GM21526 (cell line): ENCODE results near the gene SEPTIN5.

ENCODE experiments used
- ATAC-seq: cut with Tn5 transposase; IDR thresholded peaks from one replicate; pipeline ENCODE4 v1.9.1; 2021; ENCODE audit warnings: moderate library complexity; ENCODE audit not compliant: unreplicated experiment, low FRiP score

Gene SEPTIN5

DNA sequence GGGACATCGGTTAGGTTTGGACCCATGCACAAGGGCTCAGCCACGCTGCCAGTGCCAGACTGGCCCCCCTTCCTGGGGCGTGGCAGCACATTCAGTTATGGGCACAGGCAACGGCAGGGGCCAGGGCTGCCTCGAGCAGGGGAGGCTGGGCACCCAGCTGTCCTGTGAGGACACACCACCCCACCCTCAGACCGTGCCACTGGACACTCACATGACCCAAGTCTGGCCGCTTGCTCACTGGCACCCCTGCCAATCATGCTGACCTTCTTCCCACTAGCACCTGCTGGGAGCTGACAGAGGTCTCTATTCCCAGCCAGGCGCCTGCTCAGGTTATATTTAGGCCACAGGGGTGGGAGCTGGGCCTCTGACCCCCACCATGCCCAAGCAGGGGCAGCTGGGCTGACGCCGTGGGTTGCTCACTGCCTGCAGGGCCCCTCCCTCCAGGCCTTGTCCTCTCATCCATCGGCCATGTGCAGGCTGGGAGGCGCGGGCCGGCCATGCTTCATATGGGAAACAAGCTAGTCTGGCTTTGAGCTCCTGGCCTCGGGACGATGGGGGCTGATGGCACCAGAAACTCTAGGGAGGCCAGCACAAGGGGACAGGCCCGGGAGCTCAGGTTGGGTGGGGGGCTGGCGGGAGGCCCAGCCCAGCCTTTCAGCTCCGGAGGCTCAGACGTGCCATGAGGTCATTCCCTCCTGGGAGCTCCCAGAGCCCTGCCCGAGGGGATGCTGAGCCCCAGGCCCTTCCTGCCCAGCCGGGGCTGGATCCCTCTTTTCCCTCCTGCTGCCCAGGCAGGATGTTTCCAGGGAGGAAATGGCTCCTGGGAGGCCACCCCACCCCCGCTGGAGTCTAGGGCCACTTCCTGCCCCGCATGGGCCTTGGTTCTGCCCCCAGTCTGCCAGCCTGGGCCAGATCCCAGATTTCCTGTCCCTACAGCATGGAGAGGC is 31.1 kb downstream of the SEPTIN5 start:
- ATAC-seq, result no peak

GRCh38 chr22:19746726-19747125 is 32.4 kb downstream of the SEPTIN5 start:
- no peak for ATAC-seq

DNA sequence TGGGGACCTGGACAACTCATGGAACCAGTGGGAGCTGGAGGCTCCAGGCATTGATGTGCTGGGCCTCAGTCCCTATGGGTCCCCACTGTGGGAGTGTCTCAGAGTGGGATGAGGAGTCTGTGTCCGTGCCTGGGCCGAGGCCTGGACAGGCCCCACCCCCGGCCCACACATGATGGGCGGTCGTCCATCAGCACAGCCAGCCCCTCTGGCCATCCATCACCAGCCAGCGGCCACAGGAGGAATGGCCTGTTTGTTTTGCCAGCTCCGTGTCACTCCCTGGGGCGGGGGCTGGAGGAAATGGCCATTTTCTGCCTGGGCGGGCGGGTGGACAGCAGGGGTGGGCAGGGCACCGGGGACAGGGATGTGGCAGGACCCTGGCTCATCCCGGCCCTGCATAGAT is 33.2 kb downstream of the SEPTIN5 start:
- no peak for ATAC-seq

DNA sequence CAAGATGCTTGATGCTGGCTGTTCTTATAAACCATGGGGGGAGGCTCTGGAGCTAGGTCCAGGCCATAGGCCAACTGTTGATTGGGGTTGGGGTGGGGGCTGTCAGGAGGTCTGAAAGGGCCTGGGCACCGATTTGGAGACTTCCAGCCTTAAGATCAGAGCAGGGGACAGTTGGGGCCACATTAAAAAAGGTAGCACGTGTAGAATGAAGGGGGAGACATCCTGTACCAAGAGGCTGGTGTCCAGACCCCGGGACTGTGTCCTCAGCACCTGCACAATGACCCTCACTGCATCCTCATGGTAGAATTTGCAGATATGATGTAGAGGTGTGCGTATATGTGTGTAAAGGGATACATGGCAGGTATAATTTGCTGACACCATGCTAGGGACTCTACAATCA is 33.8 kb downstream of the SEPTIN5 start:
- no peak for ATAC-seq

DNA sequence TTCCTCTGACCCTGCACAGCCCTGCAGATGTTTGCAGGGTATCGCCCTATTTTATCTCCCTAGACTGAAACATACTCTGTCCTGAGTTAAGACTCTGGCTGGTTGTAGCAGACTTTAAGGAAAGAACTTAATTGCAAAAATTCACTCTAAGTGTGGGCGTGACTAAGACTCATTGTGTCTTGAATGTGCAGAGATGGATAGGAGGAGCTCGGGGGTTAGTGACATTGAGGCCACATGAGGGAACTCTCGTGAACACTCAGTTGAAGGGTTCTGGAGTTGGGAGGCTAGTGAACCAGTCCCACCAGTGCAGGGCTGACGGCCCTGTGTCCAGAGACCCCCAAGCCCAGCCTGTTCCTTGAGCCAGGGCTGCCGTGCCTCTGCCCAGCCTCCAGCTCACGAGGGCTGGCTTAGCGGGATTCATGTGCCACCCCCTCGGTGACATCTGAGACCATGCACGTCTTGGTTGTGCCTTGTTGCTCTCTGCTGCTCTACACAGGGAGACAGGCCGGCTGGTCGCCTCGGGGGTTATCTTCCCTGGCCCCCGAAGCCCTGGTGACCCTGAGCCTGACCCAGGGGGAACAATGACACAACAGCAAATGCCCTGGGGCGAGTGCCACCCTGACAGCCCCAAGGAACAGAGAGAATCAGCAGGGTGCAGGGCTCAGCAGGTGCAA is 34.8 kb downstream of the SEPTIN5 start:
- ATAC-seq, result no peak

- no peak for ATAC-seq
Measured at GRCh38 chr22:19749876-19750275, 35.6 kb downstream of the SEPTIN5 start.

DNA sequence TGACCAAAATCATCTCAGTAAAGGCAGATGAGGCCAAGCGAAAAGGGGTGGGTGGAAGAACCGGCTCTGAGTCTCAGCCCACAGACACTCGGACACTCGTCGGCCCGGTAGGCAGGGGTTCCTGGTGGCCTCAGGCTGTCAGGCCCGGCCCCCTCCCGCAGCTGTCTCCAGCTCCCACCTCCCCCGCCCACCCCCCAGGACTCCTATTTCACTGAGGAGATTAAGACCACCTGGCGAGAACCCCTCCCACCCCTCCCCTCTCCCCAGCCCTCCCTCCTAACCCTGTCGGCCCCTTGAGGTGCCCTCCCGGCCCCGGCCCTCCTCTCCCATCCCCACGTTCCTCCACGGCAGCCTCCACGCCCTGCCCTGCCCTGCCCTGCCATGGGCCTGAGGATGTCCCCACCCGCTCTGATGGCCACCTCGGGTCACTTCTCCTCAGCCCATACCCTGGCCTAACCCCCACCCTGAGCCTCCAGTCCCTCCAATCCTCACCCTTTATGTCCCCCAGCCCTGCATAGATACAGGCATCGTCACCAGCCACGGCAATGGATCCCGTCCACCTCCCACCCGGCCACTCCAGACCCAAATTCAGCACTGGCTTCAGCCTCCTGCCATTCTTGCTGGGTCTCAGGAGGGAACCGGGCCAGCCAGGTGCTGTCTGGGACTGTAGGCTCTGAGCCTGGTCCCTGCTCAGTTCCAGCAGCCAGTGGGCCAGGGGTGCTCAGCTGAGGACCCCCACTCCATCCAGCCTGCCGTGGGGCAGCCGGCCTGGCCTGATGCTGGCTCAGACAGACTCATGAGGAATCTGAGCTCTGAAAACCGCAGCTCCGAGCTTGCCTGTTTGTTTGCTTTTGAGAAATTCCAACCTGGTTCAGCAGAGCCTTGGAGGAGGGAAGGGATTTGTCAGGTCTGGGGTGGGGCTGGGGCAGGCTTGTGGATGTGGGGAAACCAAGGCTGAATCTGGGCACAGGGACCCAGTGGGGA is 36.5 kb downstream of the SEPTIN5 start:
- no peak for ATAC-seq

DNA sequence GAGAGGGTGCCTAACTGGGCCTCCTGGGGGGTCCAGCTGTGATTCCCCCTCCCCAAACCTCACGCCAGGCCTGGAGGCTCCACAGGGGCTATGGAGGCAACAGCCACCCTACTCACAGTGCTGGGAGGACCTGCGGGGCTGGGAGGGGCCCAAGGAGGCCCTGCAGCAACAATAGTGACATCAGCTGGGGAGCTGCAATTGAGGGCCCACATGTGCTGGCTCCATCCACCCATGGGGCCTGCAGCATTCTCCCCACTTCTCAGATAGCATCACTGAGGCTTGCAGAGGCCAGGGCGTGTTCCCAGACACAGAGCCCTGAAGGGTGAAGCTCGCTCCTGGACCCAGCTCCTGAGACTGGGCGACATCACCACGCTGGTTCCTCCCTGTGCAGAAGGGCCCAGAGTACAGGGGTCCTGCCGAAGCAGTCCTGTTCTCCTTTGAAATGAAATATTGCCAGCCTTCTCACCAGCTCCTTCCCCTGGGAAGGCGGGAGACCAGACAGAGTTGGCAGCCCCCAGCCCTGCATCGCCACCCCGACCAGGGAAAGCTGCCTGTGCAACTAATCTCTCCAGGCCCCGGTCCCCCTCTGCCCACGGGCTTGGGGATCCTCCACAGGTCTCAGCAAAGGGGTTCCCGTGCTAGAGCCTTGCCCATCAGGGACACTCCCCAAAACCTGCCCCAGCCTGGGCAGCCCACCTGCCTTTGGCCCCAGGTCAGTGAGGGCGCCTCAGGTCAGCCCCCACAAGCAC is 37.4 kb downstream of the SEPTIN5 start:
- no peak for ATAC-seq

GRCh38 chr22:19753090-19753842 is 39.0 kb downstream of the SEPTIN5 start:
- ATAC-seq, result no peak

- ATAC-seq, result no peak
Measured at GRCh38 chr22:19753996-19754700, 39.8 kb downstream of the SEPTIN5 start.

- no peak for ATAC-seq
Measured at GRCh38 chr22:19754701-19755144, 40.4 kb downstream of the SEPTIN5 start.

DNA sequence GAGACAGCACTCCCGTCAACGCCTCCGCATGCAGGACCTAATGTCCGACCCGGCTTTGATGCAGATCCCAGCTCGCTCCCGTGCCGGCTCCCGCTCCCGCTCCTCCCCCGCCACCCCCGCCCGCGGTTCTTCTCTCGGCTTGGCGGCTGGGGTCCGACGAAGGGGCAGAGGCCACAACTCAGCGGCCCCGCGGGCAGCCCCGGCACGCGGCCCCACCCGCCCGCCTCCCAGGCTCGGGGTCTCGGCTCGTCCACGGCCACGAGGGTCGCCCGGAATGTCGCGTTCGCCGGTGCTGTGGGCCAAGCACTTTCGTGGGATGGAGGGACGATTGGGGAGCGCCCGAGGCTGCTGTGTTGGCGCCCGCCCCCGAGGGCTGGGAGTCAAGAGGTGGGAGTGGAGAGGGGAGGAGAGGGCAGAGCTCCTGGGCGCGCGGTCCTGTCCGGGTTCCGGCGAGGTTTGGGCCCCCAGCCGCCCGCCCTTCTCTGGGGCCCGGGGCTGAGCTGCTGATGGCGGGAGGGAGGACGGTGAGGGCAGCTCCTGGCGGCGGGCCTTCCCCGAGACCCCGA is 40.9 kb downstream of the SEPTIN5 start:
- ATAC-seq, result no peak

DNA sequence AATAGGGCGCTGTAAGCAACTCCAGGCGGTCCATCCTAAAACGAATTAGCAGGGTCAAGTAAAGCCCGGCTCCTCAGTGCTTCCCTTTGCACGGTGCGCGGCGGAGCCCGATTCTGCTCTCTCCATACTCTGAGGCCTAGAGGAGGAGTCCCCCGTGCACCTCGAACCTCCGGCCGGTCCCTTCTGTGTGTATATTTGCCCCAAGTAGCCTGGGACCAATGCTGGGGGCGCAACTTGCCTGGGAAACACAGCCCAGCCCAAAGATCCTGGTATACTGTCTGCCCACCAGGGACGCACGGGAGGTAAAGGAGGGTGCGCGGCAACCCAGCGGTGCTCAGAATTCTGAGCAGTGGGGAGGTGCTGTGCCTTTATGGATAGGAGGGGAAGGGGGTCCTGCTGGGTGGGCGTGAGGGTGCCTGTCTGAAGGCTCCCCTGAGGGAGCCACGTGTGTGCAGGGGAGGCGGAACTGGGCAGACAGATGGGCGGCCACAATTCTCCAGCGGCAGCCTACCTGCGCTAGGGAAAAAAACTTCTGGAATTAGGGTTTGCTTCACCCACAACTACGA is 41.5 kb downstream of the SEPTIN5 start:
- ATAC-seq, result no peak

GRCh38 chr22:19756288-19757128 is 42.2 kb downstream of the SEPTIN5 start:
- ATAC-seq, result no peak

- ATAC-seq, result no peak
Measured at GRCh38 chr22:19757140-19757984, 43.1 kb downstream of the SEPTIN5 start.
